ENCODE results near the gene OSBPL3.

The OSBPL3 gene

GRCh38 chr7:24828891-24829661, 150.9 kb downstream of the OSBPL3 start:
- DNase-seq (ENCODE audit: low read depth in 2 of 2) = no peak

- DNase-seq (ENCODE audit: low read depth in 2 of 2) = no peak
These were observed 152.4 kb downstream of the OSBPL3 start for GRCh38 chr7:24827589-24827988.

- no peak for DNase-seq (ENCODE audit: low read depth in 2 of 2)
These were observed 153.0 kb downstream of the OSBPL3 start for GRCh38 chr7:24827027-24827426.

- no peak for DNase-seq (ENCODE audit: low read depth in 2 of 2)
These were observed 153.3 kb downstream of the OSBPL3 start for GRCh38 chr7:24826662-24827020.

GRCh38 chr7:24825931-24826661, 153.9 kb downstream of the OSBPL3 start:
- DNase-seq (ENCODE audit: low read depth in 2 of 2) = no peak

- DNase-seq (ENCODE audit: low read depth in 2 of 2) = no peak
These were observed 154.6 kb downstream of the OSBPL3 start for GRCh38 chr7:24825381-24825794.

GRCh38 chr7:24824896-24825295, 155.1 kb downstream of the OSBPL3 start:
- DNase-seq (ENCODE audit: low read depth in 2 of 2) = no peak

- DNase-seq (ENCODE audit: low read depth in 2 of 2) = no peak
These were observed 155.6 kb downstream of the OSBPL3 start for GRCh38 chr7:24824400-24824799.

GRCh38 chr7:24821754-24822054, 158.3 kb downstream of the OSBPL3 start:
- DNase-seq (ENCODE audit: low read depth in 2 of 2) = no peak

GRCh38 chr7:24821045-24821753, 158.8 kb downstream of the OSBPL3 start:
- peak; percentile 75 to 76 for DNase-seq (ENCODE audit: low read depth in 2 of 2)

GRCh38 chr7:24820730-24821044, 159.3 kb downstream of the OSBPL3 start:
- DNase-seq (ENCODE audit: low read depth in 2 of 2) = no peak

- DNase-seq (ENCODE audit: low read depth in 2 of 2) = peak; percentile 42 to 64
These were observed 159.9 kb downstream of the OSBPL3 start for GRCh38 chr7:24819916-24820689.

- DNase-seq (ENCODE audit: low read depth in 2 of 2) = no peak
These were observed 162.6 kb downstream of the OSBPL3 start for GRCh38 chr7:24817339-24817738.

GRCh38 chr7:24816868-24817267, 163.1 kb downstream of the OSBPL3 start:
- DNase-seq (ENCODE audit: low read depth in 2 of 2) = no peak

GRCh38 chr7:24812305-24812945, 167.6 kb downstream of the OSBPL3 start:
- peak in 1 of 2 donors; percentile 14 for DNase-seq (ENCODE audit: low read depth in 2 of 2)

GRCh38 chr7:24808518-24808917, 171.5 kb downstream of the OSBPL3 start:
- DNase-seq (ENCODE audit: low read depth in 2 of 2) = no peak

GRCh38 chr7:24802300-24802699, 177.7 kb downstream of the OSBPL3 start:
- DNase-seq (ENCODE audit: low read depth in 2 of 2) = no peak

GRCh38 chr7:24801883-24802282, 178.1 kb downstream of the OSBPL3 start:
- no peak for DNase-seq (ENCODE audit: low read depth in 2 of 2)

GRCh38 chr7:24800667-24801066, 179.3 kb downstream of the OSBPL3 start:
- DNase-seq (ENCODE audit: low read depth in 2 of 2) = no peak

GRCh38 chr7:24800073-24800472, 179.9 kb downstream of the OSBPL3 start:
- DNase-seq (ENCODE audit: low read depth in 2 of 2) = no peak

- no peak for DNase-seq (ENCODE audit: low read depth in 2 of 2)
These were observed 180.5 kb downstream of the OSBPL3 start for GRCh38 chr7:24799506-24799905.

GRCh38 chr7:24798261-24798660, 181.7 kb downstream of the OSBPL3 start:
- DNase-seq (ENCODE audit: low read depth in 2 of 2) = no peak

Measured in stimulated activated CD8-positive, alpha-beta memory T cell treated with anti-CD3 and anti-CD28 coated beads, Interleukin-7, amount 100 ng/mL, for 4 hours (primary cell).